ENCODE results near the gene SLF1. TPM values are rescaled to one million over a fixed set of nuclear protein-coding genes. Genes with fewer than 3 reads are reported as not detected.

The SLF1 gene
- total and polyA plus RNA-seq, 2 experiments from 2014 or later, result 6.3 to 10.6 TPM

- no peak overlapping the region for H3K27ac ChIP-seq
- no peaks in the 10 kb centered on the region for H3K27me3 ChIP-seq
- TF ChIP-seq CTCF (IDR thresholded peaks at IDR 0.05; ENCODE audit: low read depth, low read length), result no peak
- no peak overlapping the region for H3K4me3 ChIP-seq
- no peaks in the 10 kb centered on the region for H3K9me3 ChIP-seq (ENCODE audit: low read depth)
- H3K36me3 ChIP-seq, result no peaks in the 10 kb centered on the region
- H3K4me1 ChIP-seq (ENCODE audit: low read depth), result no peaks in the 10 kb centered on the region
- no peak for DNase-seq (ENCODE audit: low read depth in 1 of 2, low spot score in 1 of 2)
These were observed 118.0 kb downstream of the SLF1 start for GRCh38 chr5:94736498-94736897.

DNA sequence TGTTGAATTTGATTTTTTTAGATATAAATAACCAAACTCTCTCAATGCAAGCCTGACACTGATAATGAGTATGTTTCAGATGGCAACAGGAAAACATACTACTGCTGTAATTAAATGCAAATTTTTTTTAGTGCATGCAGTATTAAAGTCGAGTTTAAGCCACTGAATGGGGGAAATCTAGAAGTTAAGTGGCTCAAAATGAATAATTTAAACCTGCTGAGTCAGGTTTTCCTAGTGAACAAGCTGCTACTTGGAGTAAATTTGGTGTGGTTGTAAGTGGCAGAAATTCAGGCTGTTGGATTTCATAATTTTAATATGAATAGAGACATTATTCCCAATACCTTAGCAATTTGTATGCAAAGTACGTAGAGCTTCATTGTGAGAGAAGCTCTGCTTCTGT lies 121.8 kb downstream of the SLF1 start:
- H3K4me3 ChIP-seq, result no peak overlapping the region

DNA sequence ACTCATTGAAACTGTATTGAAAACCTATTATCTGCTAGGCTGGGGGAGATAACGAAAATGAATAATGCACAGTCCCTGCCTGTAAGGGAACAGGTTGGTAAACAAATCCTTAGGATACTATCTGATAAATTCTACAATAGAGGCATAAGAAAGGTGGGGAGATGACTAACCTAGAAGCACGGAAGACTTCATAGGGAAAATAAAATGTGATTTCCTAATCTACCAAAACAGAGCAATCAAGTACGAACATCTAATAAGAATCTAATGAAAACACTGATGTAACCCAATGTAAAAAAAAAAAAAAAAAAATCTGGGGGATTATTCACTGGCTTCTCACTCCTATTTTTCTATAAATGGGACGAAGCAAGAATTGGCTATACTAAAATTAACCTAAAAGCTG lies 124.4 kb downstream of the SLF1 start:
- DNase-seq (ENCODE audit: low read depth in 1 of 2, low spot score in 1 of 2), result no peak

More for the DNA sequence above, 121.8 kb downstream of the SLF1 start:
- Histone ChIP-seq H3K27me3 (no peaks in the 10 kb centered on the region), H3K4me1 (ENCODE audit: low read depth) (no peaks in the 10 kb centered on the region), H3K36me3 (no peaks in the 10 kb centered on the region), H3K9me3 (ENCODE audit: low read depth) (no peaks in the 10 kb centered on the region), H3K27ac (no peak overlapping the region)
- TF ChIP-seq CTCF (IDR thresholded peaks at IDR 0.05; ENCODE audit: low read depth, low read length), result no peak
- no peak for DNase-seq (ENCODE audit: low read depth in 1 of 2, low spot score in 1 of 2)

GRCh38 chr5:94744906-94745305 lies 126.4 kb downstream of the SLF1 start:
- no peaks in the 10 kb centered on the region for H3K9me3 ChIP-seq (ENCODE audit: low read depth)
- H3K4me1 ChIP-seq (ENCODE audit: low read depth), result no peaks in the 10 kb centered on the region
- H3K27ac ChIP-seq, result no peak overlapping the region
- no peak for DNase-seq (ENCODE audit: low read depth in 1 of 2, low spot score in 1 of 2)
- no peaks in the 10 kb centered on the region for H3K27me3 ChIP-seq
- no peaks in the 10 kb centered on the region for H3K36me3 ChIP-seq
- no peak overlapping the region for H3K4me3 ChIP-seq
- TF ChIP-seq CTCF (IDR thresholded peaks at IDR 0.05; ENCODE audit: low read depth, low read length), result no peak

More for the DNA sequence above, 124.4 kb downstream of the SLF1 start:
- Histone ChIP-seq H3K36me3 (no peaks in the 10 kb centered on the region), H3K4me1 (ENCODE audit: low read depth) (no peaks in the 10 kb centered on the region), H3K4me3 (no peak overlapping the region), H3K9me3 (ENCODE audit: low read depth) (no peaks in the 10 kb centered on the region), H3K27me3 (no peaks in the 10 kb centered on the region), H3K27ac (no peak overlapping the region)
- TF ChIP-seq CTCF (IDR thresholded peaks at IDR 0.05; ENCODE audit: low read depth, low read length), result no peak

DNA sequence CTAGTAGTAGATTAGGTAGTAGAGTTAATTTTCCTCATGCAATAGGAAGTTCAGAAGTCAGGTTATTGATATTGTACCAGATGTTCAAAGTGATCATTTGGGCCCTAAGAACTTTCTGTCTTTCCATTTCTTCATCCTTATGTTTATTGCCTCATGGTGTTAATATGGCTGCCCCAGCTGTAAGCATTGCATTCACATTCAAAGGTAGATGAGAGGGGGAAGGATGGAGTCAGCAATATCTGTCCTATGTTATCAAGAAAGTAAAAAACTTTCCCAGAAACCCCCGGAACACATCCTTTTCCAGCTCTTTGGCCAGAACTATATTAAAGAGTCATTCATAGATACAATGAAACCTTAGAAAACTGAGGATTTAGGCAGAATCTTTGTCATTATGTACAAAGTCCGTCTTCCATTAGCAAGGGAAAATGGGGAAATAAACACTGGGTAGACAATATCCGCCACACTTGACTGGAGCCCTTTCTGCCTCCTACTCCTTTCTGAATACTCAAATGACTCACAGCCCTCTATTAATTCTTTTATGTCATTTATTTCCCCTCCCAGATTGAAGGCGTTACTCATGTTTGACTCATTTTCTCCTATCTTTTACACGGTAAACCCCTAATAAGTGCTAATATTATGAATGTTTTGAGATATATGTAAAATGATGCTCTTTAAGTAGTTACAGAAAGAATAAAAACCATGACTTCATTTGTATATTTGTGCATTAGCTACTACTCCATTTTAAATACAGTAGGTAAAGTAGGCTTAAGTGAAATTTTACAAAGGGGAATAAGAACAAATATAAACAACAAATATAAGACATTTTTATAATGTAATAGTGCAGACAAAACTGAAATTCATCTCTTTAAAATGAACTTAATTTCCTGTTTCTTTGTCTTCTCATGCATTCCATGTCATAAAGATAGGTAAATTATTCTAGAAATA lies 127.6 kb downstream of the SLF1 start:
- TF ChIP-seq CTCF (IDR thresholded peaks at IDR 0.05; ENCODE audit: low read depth, low read length), result no peak
- no peak for DNase-seq (ENCODE audit: low read depth in 1 of 2, low spot score in 1 of 2)
- no peak overlapping the region for H3K4me3 ChIP-seq
- H3K27me3 ChIP-seq, result no peaks in the 10 kb centered on the region
- peaks cover 1% of the 10 kb centered on the region for H3K4me1 ChIP-seq (ENCODE audit: low read depth)
- H3K36me3 ChIP-seq, result no peaks in the 10 kb centered on the region
- H3K27ac ChIP-seq, result no peak overlapping the region
- no peaks in the 10 kb centered on the region for H3K9me3 ChIP-seq (ENCODE audit: low read depth)
